Right atrium auricular region (tissue), 2 donors: ENCODE measurements around the gene STARD7. TPM values are rescaled to one million over a fixed set of nuclear protein-coding genes. Genes with fewer than 3 reads are reported as not detected.

ENCODE experiments used
- DNase-seq: peaks from one replicate; pipeline ENCODE4 v3.0.0-alpha.2; 2019; ENCODE audit warnings: low spot score
- H3K27ac ChIP-seq, 2 donors: fragments of 200-600 bp; sonication (generic); 1 replicate in 1 of 2; 2 replicates in 1 of 2; pipeline ENCODE4 v1.5.1; 2016 to 2019
- H3K27me3 ChIP-seq, 2 donors: fragments of 200-600 bp; sonication (generic); one replicate each; pipeline versions ENCODE4 v1.5.1 to v1.6.0; 2017 to 2019
- H3K36me3 ChIP-seq: fragments of 200-600 bp; sonication (generic); one replicate; pipeline ENCODE4 v1.5.1; 2016
- H3K4me1 ChIP-seq, 2 donors: fragments of 200-600 bp; sonication (generic); one replicate each; pipeline versions ENCODE4 v1.5.1 to v1.6.0; 2017 to 2019
- H3K4me3 ChIP-seq, 2 donors: fragments of 200-600 bp; sonication (generic); 1 replicate in 1 of 2; 2 replicates in 1 of 2; pipeline ENCODE4 v1.5.1; 2017 to 2019; ENCODE audit warnings: mild to moderate bottlenecking in 1 of 2, moderate library complexity in 1 of 2
- H3K9me3 ChIP-seq, 2 donors: fragments of 200-600 bp; sonication (generic); one replicate each; pipeline ENCODE4 v1.5.1; 2019
- total RNA-seq, 2 donors: library from RNA; depleted of rRNA; stranded (reverse); fragments of >200 nt; gene quantifications; one replicate each; pipeline ENCODE4 v1.1.0, GENCODE V29; 2016
- TF ChIP-seq, protein P1 (sequence below), 2 donors: fragments of 200-600 bp; sonication (generic); IDR thresholded peaks; one replicate each; pipeline ENCODE4 v1.5.1; 2019; ENCODE audit warnings: antibody characterized with exemption in 2 of 2

Gene STARD7
- total RNA-seq, 2 donors from 2014 or later, result 128 to 163 TPM

DNA sequence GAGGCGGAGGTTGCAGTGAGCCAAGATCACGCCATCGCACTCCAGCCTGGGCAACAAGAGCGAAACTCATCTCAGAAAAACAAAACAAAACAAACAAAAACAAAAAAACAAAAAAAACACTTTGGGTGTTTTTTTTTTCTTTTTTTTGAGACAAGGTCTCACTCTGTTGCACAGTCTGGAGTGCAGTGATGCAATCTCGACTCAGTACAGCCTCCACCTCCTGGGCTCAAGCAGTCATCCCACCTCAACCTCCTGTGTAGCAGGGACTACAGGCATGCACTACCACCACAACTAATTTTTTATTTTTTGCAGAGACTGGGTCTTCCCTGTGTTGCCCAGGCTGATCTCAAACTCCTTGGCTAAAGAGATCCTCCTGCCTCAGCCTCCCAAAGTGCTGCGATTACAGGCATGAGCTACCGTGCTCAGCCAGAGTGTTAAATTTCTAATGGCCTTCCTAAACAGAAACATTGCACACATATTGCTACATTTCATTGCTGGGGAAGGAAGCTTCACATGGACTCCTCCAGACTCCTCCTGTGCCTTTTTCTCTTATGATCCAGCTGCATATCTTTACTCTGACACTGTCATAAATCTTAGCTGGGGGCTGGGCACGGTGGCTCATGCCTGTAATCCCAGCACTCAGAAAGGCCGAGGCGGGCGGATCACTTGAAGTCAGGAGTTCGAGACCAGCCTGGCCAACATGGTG lies 19.7 kb downstream of the STARD7 start:
- DNase-seq, result no peak
- TF ChIP-seq, protein P1, sequence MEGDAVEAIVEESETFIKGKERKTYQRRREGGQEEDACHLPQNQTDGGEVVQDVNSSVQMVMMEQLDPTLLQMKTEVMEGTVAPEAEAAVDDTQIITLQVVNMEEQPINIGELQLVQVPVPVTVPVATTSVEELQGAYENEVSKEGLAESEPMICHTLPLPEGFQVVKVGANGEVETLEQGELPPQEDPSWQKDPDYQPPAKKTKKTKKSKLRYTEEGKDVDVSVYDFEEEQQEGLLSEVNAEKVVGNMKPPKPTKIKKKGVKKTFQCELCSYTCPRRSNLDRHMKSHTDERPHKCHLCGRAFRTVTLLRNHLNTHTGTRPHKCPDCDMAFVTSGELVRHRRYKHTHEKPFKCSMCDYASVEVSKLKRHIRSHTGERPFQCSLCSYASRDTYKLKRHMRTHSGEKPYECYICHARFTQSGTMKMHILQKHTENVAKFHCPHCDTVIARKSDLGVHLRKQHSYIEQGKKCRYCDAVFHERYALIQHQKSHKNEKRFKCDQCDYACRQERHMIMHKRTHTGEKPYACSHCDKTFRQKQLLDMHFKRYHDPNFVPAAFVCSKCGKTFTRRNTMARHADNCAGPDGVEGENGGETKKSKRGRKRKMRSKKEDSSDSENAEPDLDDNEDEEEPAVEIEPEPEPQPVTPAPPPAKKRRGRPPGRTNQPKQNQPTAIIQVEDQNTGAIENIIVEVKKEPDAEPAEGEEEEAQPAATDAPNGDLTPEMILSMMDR (IDR thresholded peaks at IDR 0.05), result no peak
- Histone ChIP-seq H3K9me3 (no peaks in the 10 kb centered on the region), H3K4me3 (no peak overlapping the region), H3K36me3 (peaks cover 99% of the 10 kb centered on the region), H3K27ac (no peak overlapping the region), H3K4me1 (peaks cover 0 to 22% of the 10 kb centered on the region in 2 donors), H3K27me3 (no peaks in the 10 kb centered on the region)

DNA sequence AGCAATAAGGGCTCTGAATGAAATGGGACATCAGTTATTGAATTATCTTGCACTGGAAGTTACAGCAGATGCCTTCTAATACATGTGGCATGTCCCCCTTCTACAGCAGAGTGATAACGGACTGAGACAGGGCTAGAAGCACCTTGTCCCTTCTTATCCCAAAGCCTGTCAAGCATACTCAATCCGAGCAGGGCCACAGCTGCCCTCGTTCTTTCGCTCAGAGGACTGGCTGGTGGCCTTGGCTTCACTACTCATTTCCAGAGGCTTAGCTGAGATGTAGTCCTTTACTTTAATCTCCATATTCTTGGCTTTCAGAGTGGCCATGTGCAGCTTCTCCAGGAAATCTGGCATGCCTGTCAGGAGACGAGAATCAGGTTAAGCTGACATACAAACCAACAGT lies 22.1 kb downstream of the STARD7 start:
- DNase-seq, result no peak
- Histone ChIP-seq H3K27ac (peak overlapping the region in 1 of 2 donors; percentile 41), H3K4me3 (no peak overlapping the region), H3K27me3 (no peaks in the 10 kb centered on the region), H3K9me3 (no peaks in the 10 kb centered on the region), H3K4me1 (peaks cover 0 to 16% of the 10 kb centered on the region in 2 donors), H3K36me3 (peaks cover 79% of the 10 kb centered on the region)
- TF ChIP-seq, protein P1 (IDR thresholded peaks at IDR 0.05), result no peak

GRCh38 chr2:96185516-96185915 lies 23.1 kb downstream of the STARD7 start:
- no peak overlapping the region for H3K27ac ChIP-seq

DNA sequence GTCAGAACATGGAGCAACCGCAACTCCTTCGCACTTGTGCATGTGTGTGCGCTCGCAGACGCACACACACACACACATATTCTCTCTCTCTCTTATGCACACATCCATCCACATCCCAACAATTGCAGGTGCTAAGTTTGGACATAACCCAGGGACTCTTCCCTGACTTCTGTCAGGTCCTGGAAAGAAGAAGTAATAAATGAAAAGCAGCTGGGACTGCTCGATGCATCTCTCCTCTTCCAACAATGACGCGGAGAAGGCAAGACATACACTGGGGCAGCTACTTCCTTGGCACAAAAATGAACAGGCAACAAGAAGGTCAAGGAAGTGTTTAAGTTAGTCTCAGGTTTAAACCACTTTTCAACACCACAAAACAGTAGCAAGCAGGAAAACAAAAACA lies 23.6 kb downstream of the STARD7 start:
- TF ChIP-seq, protein P1 (IDR thresholded peaks at IDR 0.05), result no peak
- DNase-seq, result no peak
- Histone ChIP-seq H3K27me3 (no peaks in the 10 kb centered on the region), H3K9me3 (no peaks in the 10 kb centered on the region), H3K36me3 (peaks cover 63% of the 10 kb centered on the region), H3K27ac (no peak overlapping the region), H3K4me3 (no peak overlapping the region), H3K4me1 (peaks cover 0 to 16% of the 10 kb centered on the region in 2 donors)

More at GRCh38 chr2:96185516-96185915, 23.1 kb downstream of the STARD7 start:
- TF ChIP-seq, protein P1 (IDR thresholded peaks at IDR 0.05), result no peak
- Histone ChIP-seq H3K36me3 (peaks cover 68% of the 10 kb centered on the region), H3K4me3 (no peak overlapping the region), H3K4me1 (peaks cover 0 to 16% of the 10 kb centered on the region in 2 donors), H3K9me3 (no peaks in the 10 kb centered on the region), H3K27me3 (no peaks in the 10 kb centered on the region)
- DNase-seq, result no peak

DNA sequence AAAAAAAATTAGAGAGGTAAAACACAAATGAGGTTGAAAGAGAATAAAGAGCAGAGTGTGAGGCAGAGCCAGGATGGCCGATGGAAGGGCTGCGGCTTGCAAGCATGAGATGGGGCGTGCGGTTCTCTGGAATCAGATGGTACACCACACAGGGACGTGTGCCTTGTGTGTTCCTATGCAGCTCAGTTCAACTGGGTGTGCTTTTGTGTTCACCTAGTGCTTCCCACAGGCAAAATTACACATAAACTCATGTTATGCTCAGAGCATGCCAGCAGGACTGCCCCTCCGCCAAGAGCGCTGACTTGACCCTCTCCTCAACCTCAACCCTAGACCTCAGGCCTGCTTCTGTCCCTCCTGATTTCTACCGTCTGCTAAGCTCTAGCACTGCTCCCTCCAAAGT lies 24.4 kb downstream of the STARD7 start:
- no peaks in the 10 kb centered on the region for H3K27me3 ChIP-seq
- H3K4me1 ChIP-seq, result peaks cover 0 to 16% of the 10 kb centered on the region in 2 donors
- TF ChIP-seq, protein P1 (IDR thresholded peaks at IDR 0.05), result no peak
- H3K9me3 ChIP-seq, result no peaks in the 10 kb centered on the region
- DNase-seq, result no peak
- H3K36me3 ChIP-seq, result peaks cover 55% of the 10 kb centered on the region
- H3K27ac ChIP-seq, result no peak overlapping the region
- H3K4me3 ChIP-seq, result no peak overlapping the region

DNA sequence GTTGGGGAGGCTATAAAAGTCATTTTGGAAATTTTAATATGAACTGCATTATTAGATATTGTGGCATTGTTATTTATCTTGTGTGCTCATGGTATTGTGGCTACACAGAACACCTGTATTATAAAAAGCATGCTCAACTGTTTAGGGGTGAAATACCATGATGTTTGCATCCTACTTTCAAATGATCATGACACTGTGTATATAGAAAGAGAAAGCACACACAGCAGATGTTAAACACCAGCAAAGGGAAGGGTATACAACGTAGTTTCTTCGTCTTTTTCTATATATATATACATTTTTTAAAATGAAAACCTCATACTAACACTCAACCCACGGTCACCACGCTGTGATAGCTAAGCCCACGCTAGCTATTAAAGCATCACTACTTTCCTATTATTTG lies 27.1 kb downstream of the STARD7 start:
- Histone ChIP-seq H3K27ac (no peak overlapping the region), H3K9me3 (no peaks in the 10 kb centered on the region), H3K4me3 (no peak overlapping the region), H3K4me1 (peaks cover 0 to 4% of the 10 kb centered on the region in 2 donors), H3K27me3 (no peaks in the 10 kb centered on the region), H3K36me3 (peaks cover 29% of the 10 kb centered on the region)
- DNase-seq, result no peak
- TF ChIP-seq, protein P1 (IDR thresholded peaks at IDR 0.05), result no peak
